Kidney tubule cell (primary cell): ENCODE measurements around the gene PEX10.

Experiments used
- DNase-seq: peaks from one replicate; pipeline ENCODE4 v3.0.0-alpha.2; 2018; ENCODE audit warnings: low spot score

The PEX10 gene

DNA sequence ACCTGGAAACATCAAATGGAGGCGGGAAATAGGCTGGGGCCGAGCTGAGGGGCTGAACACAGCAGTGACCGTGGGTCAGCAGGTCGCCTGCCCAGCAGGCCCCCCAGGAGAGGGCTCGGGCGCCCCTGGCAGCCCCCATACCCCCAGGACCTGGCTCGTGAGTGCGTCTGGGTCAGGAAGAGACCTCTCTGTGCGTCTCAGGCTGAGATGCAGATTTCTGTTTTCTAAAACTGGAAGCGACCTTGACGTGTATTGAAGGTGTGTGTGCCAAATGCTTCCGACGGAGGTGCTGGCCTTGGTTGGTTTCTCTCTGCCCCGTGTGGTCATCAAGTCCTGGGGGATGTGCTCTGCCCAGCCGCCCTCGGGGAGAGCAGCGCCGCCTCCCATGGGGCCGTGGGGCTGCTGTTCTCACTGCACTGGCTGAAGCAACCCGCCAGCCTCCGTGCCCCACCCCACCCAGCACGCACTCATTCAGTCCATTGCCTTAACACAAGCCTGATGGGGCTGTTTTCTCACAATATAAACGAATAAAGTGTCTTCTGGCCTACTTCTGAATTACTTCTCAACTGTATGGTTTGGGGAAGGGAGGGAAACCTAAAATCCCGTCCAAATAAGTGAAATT is 7.4 kb downstream of the PEX10 start:
- no peak for DNase-seq

DNA sequence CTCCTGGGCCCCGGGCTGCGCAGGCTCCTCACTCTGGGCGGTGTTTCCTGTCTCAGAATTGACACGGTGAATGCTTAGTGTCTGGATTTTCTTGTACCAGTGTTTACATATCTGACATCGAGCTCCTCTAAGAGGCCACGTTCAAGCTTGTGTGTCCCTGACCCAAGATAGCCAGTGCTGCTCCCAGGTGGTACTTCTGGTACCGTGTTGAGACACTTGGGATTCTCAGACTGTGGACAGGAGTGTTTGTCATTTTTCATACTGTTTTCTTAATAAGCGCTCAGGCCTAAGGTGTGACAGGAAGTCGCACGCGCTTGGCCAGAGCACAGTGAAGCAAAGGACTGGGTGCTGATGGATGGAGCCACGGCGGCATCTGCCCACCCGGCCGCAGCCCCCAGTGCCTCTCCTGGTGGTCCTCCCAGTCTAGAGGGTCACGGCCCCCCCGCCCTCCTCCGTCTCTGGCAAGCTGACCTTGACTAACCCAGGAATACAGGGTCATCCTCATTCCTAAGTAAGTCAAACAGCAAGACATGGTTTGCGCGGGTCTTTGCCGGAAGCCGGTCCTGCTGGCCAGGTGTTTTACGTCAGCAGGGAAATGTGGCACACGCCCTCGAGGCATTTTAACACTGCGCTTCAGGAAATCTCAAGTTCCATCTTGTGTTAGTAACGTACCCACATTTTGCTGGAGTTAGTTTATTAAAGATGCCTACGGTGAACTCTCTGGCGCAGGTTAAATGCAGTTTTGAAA is 8.0 kb downstream of the PEX10 start:
- DNase-seq: no peak

DNA sequence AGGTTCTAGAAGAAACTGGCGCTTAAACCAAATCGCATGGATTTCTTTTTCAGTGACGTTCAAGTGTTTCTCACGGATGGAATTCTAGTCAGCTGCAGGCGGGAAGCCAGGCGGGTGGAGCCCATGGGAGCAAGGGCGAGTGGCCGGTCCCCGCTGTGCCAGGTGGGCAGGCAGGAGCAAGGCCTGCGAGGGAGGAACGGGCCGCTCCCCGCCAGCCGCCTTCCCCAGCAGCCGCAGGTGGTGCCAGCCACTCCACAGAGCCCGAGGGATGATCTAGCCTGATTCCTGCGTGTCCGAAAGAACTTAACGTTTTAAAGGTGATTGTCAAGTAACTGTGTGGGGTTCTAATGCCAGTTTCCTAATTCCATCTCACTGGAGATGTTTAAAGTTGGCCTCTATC is 9.1 kb downstream of the PEX10 start:
- DNase-seq: no peak

DNA sequence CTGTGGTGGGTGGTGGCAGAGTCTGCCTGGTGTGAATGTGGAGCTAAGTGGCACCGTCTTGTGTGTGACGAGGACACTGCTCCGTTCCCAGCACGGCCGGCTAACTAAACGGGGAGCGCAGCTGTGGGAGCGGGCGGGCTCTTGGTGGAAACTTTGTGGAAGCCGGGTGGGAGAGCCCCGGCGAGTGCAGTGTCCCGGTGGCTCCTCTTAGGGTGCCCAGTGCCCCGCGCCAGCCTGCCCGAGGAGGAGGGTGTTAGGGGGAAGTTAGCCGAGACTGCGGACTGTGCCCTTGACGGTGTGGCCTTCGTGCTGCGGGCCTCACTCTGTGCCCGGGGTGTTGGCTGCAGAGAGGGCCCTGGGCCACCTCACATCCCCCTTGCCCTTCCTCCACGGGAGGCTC is 9.9 kb downstream of the PEX10 start:
- no peak for DNase-seq

DNA sequence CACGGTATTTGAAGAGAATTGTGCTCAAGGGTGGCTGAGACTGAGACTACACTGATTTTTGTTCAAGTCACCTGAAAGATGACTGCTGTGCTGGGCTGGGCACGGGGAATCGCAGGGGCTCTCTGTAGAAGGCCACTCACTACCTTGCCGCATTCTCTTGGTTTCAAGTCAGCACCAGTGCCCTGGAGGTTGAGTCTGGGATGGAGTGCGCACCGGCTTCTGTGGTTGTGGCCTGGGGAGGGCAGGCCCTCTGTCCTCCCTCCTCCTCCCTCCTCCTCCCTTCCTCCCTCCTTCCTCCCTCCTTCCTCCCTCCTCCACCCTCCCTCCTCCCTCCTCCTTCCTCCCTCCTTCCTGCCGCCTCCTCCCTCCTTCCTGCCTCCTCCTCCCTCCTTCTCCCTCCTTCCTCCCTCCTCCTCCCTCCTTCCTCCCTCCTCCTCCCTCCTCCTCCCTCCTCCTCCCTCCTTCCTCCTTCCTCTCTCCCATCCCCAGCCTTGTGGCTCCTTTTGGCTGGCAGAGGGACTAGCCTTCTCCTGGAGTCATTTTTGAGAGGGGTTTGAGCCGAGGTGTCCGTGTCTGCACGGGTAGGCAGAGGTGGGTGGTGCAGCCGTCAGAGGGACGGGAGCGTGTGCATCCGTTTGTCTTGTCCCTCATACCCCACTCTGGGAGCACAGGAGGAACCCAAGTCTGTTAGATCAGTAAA is 11.3 kb downstream of the PEX10 start:
- no peak for DNase-seq

DNA sequence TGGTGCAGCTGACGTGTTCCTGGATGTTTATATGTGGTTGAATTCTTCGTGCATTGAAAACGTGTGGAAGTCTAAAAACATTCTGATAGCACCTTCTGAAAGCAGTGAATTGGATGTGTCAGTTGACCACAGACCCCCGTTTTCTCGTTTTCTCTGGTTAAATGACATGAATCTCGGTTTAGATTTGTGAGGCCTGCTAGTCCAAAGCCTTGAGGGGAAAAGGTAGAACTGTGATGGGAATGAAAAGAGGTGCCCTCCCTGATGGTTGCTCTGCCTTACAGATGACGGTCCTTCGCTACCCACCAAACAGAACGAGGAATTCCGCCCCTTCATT is 11.8 kb downstream of the PEX10 start:
- no peak for DNase-seq

DNA sequence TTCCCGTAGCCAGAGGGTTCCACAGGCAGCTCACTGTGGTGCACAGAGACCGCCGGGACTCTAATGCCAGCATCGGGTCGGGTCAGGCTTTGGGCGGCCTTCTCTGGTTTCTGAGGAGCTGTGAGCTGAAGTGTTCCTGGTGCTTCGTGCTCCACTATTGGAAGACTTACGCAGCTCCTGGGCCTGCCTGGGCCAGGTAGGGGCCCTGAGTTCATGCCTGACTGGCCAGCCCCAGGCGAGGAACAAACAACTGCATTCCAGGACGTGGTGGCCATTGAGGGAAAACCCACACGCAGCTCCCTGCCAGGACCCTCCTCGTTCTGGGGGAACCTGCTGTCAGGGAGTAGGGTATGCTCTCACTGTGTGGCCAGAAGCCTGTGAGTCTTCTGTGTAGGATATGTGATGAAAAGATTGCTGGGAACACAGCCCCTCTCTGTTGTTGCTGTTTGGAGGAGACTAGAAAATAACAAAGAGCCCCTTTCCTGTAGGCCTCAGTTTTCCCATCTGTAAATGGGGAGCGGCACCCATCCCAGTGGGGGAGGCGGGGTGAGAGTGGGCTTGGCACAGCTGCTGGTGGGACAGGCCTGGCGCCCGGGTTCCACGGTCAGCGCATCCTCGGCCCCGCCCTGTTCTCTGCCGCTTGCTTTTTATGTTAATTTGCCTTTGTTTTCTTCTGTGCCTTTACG is 12.3 kb downstream of the PEX10 start:
- peak; percentile 54 for DNase-seq

DNA sequence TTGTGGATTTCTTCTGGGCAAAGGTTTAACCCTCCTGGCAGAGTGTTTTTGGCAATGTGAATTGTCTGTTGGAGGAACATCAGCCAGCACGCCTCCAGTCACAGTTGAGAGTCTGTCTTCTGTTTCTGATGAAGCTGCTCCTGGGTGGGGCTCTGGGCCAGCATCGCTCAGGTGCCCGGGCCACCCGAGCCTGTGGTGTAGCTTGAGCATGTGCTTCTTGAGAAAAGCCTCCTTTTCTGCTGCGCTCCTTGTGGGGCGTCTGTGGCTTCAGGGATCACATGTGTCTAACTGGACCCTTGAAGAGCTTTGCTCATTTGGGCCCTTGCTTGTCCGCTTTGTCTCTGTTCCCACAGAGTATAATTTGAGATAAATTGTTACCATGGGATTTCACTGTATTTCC is 13.5 kb downstream of the PEX10 start:
- DNase-seq: no peak

DNA sequence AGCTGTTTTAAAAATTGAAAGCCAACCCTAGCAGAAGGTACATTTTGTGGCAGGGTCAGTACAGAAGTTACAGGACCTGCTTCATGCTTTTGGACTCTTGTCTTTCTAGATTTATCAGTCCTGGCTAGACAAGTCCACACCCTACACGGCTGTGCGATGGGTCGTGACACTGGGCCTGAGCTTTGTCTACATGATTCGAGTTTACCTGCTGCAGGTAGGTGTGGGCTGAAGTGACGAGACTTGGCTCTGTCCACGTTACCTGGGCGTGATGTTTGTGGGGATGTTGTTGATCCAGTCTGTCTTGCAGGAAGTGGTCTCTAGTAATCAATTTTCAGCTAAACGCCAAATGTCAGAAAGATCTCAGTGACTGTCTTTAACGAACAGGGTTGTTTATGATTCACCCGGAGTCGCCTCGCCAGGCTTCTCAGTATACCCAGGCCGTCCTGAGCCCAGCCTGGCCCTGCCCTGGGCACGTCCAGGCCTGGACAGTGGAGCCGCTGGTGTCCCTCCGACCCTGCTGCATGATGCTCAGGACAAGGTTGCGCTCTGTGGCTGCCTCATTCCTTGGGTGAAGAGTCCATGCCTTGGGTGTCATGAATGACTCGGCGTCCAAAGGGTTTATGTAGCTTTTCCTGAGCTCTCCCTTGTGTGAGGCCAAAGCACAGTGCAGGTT is 15.2 kb downstream of the PEX10 start:
- no peak for DNase-seq

DNA sequence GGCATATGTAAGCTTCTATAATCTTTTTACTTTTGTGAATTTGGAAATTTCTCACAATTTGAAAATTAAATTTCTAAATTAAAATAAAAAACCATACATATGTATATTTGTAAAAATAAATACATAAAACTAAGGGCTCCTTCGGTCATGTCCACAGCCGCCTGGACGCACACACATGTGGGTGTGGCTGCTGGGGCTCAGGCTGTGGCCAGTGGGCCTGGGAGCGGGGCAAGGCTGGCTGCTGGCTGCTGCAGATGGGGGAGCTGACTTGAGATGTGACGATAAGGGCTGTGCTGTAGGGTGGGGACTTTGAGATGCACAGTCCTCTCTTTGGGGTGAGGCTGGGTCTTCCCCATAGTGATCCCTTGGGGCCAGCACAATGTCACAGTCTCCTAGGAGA is 15.9 kb downstream of the PEX10 start:
- DNase-seq: no peak

DNA sequence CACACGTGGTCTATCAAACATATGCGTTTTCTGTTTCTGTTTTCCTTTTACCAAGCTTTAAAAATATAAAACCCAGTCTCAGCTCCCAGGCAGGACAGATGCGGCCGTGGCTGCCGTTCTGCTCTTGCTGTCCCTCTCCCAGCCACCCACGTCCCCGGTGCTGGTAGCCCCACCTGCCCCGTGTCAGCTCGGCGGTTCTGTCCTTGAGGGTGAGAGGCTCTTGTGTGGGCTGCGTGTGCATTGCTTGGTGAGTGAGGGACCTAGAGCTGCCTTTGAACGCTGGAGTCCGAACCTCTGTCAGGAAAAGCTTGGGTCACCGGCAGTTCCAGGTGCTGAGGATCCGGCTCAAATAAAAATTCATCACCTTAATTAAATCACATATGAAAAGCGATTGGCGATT is 16.3 kb downstream of the PEX10 start:
- no peak for DNase-seq

DNA sequence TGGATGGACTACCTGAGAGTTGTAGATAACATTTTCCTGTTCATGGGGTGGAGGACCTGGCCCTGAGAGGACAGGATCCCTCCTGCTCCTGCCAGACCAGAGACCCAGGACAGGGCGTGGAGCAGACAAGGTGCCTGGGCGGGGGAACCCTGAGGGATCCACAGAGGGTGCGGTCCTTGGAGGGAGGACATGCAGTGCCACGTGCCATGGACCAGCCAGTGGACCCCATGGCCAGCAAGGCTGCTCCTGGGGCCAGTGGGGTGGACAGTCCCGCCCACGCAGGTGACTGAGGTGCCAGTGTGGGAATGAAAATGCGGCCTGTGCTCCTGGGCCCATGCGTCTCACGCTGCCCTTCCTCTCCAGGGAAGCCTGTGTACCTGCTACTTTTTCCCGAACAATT is 17.1 kb downstream of the PEX10 start:
- no peak for DNase-seq

DNA sequence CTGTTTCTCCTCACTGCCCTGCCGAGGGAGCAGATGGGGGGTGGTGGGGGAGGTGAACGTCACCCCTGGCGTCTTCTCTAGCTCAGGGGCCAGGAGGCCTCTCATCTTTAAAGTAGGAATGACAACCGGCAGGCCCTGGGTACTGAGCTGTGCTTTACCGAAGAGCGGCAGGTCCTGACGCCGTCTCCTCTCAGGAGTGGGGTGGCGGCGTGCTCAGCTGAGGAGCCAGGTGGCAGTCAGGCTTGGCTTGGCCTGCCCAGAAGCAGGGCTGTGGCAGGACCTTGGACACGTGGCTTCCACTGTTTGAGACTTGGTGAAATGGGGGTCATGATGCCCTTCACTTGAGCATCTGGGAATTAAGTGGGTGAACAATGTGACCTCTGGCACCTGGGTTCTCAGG is 17.6 kb downstream of the PEX10 start:
- DNase-seq: no peak

DNA sequence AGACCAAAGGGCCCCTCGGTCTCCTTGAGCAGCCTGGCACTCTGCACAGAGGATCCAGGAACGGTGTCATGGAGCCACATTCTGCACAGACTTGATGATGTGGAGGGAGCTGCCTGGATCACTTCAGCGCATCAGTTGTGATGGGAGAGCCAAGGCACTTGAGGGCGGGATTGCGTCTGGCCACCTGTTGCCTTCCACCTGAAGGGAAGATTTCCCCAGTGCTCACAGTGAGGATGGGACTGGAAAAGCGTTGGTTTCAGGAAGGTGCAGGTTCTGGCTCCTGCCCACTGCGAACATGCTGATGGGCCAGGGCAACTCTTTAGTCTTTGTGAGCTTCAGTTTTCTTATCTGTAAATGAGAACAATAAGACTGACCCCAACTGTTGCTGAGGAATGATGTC is 18.1 kb downstream of the PEX10 start:
- no peak for DNase-seq

DNA sequence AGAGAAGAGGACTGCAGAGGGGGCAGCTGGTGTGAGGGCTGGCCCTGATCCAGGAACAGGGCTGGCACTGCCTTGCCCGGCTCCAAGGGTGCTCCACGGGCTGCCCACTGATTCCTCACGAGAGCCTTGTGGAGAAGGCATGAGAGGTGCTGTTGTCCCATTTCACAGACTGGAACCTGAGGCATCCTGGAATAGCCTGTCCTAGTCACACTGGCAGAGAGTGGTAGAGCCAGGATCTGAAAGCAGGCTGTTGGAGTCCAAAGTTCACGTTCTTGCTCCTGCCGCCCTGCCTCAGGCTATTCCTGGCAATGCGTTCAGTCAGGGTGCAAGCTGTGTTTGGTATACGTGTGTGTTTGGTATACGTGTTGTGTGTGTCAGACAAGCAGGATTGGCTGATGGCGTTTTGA is 18.9 kb downstream of the PEX10 start:
- no peak for DNase-seq

DNA sequence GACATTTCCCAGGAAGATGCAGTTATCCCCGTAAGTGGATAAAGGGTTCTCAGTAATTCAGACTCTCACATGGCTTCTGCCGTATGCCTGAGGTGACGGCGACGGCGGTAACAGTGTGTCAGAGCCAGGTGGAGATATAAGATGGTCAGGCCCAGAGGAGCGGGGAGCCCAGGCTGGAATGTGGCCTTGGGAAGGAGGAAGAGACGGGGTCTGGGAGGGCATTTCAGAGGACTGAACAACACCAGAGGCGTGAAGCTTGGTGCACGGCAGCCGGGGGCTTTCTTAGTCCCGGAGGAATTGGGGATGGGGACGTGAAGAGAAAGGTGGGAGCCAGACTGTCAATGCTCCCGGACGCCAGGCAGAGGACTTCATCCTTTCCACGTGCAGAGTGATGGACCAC is 19.7 kb downstream of the PEX10 start:
- peak; percentile 11 for DNase-seq

DNA sequence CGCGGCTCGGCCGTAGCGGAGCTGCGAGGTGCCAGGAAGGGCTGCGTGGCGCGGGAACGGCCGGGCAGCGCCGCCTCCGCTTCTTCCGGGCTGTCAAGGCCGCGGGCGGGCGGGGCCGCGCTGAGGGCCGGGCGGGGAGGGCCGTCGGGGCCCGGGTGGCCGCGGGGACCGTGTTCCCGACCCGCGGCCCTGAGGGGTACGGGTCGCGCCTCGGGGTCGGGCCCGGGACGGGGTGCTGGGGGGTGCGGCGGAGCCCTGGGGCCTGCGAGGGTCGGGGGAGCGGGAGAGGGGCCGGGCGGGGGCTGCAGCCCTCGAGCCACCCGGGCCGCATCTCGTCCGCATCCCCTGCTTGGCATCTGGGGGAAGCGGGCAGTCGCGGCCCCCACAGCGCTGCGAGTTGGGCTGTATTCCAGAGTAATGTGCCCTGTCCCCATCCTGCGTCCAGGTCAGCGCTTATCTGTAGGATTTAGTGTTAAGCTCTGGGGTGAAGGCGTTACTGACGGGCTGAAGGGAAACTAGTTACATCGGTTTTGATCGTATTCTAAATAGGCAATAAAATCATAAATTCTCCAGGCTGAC is 20.3 kb downstream of the PEX10 start:
- DNase-seq: no peak

DNA sequence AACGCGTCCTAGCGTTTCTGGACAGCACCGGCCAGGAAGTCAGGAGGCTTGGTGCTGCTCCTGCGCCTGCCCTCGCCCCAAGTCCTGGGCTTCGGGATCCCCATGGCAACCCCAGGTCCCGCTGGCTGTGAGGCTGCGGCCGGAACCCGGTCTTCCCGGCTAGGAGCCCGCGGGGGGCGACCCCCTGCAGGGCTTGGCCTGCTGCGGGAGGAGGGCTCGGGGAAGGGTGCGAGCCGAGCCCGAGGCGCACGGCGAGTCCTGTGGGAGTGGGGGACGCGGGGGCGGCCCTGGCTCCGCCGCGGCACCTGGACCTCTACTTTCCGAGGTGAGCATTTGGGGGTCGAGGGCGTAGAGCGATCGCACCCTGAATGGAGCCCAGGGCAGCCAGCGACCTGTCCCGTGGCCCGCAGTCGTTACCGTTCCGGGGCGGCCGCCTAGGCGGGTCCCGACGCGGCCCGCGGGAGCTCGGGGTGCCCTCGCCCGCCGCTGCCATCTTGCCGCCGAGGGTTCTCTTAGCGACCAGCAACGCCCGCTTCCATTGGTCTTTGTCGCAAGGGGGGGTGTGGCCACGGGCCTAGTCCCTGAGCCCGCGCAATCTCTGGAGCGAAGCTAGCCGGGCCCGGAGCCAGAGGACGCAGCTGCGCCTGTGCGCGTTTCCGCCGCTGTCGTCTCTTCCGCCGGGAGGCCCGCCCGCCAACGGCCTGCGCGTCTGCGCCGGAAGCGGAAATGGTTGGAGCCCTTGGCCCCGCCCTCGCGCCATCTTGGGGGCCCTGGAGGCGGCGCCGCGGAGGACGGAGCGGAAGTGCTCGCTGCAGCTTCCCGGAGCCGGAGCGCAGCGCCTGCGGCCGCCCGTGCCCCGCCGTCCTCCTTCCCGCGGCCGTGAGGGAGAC is 21.1 kb downstream of the PEX10 start, which contains the start of the genes MORN1 and RER1:
MORN1 (minus strand) TSS at position 514 of the 890 bp plus-strand sequence; CDS start at position 493, 21 bp downstream.
RER1 (plus strand) TSS at position 801 of the 890 bp plus-strand sequence. CDS start 3,950 bp downstream, outside the sequence.
- peak; percentile 99 for DNase-seq

DNA sequence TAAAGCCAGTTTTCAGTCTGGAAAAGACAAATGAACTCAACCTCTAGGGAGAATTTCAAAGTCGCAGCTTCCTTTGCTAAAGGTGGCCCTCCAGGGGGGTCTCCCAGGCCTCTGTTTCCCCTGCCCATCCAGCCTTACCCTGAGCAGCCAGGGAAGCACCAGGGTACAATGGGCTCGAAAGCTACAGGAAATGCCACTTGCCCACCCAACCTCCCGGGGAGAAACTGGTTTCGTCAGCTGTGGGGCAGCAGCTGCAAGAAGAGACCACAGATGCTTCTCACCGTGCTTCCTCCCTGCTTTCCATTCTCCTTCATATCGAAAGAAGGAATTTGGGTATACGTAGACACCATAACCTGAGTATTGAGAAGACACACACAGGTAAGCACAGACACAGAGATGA is 22.7 kb downstream of the PEX10 start:
- no peak for DNase-seq

DNA sequence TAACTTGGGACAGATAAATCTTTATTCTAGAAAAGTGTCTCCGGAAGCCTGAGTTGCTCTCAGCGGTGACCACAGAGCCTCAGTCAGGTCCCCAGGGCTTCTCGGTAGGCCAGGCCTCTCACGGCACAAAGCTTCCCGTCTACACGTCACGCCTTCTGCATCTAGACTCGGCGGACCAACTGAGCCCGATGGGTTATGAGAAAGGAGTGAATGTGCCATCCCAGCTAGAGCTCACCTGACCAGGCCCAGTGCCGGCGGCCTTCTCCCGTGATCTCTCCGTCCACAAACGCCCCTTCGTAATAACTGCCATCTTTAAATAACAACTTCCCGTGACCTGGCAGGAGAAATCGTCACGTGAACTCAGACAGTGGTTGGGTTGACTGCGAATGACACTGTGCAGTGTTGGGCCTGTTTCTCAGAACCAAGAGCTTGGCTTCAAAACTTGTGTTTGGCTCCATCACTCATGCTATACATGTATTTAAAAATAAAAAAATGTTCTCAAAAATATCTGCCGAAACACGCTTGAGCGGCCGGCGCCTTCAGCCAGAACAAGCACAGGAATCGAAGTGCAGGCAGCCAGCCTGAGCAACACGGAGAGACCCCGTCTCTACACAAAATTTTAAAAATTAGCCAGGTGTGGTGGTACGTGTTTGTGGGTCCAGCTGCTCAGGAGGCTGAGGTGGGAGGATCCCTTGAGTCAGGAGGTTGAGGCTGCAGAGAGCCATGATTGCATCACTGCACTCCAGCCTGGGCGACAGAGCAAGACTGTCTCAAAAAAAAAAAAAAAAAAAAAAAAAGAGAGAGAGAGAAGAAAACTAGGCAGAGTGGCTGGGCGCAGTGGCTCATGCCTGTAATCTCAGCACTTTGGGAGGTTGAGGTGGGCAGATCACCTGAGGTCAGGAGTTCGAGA is 24.1 kb downstream of the PEX10 start:
- DNase-seq: no peak
